Prostate gland (tissue), 2 donors: ENCODE measurements around the gene TSPYL6.

ENCODE experiments used
- CTCF ChIP-seq, 4 experiments: fragments of 200-600 bp in 2 of 4; fragments of 450-650 bp in 2 of 4; sonication (generic) in 2 of 4; IDR thresholded peaks; 1 replicate in 3 of 4; 2 replicates in 1 of 4; pipeline ENCODE4 v1.5.1; 2016 to 2019; ENCODE audit warnings: antibody characterized with exemption in 4 of 4, mild to moderate bottlenecking in 2 of 4, moderate library complexity in 2 of 4
- POLR2A ChIP-seq: fragments of 450-650 bp; IDR thresholded peaks from one replicate; pipeline ENCODE4 v1.6.1; 2016; ENCODE audit warnings: antibody characterized with exemption, mild to moderate bottlenecking

GRCh38 chr2:54261537-54261936 is 5.5 kb upstream of the TSPYL6 start:
- TF ChIP-seq CTCF (IDR thresholded peaks at IDR 0.05) (no peak), POLR2A (no peak)
